ENCODE data around the gene HNF1A. TPM values are rescaled to one million over a fixed set of nuclear protein-coding genes. Genes with fewer than 3 reads are reported as not detected.

HNF1A gene, protein sequence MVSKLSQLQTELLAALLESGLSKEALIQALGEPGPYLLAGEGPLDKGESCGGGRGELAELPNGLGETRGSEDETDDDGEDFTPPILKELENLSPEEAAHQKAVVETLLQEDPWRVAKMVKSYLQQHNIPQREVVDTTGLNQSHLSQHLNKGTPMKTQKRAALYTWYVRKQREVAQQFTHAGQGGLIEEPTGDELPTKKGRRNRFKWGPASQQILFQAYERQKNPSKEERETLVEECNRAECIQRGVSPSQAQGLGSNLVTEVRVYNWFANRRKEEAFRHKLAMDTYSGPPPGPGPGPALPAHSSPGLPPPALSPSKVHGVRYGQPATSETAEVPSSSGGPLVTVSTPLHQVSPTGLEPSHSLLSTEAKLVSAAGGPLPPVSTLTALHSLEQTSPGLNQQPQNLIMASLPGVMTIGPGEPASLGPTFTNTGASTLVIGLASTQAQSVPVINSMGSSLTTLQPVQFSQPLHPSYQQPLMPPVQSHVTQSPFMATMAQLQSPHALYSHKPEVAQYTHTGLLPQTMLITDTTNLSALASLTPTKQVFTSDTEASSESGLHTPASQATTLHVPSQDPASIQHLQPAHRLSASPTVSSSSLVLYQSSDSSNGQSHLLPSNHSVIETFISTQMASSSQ
- not detected for total RNA-seq

DNA sequence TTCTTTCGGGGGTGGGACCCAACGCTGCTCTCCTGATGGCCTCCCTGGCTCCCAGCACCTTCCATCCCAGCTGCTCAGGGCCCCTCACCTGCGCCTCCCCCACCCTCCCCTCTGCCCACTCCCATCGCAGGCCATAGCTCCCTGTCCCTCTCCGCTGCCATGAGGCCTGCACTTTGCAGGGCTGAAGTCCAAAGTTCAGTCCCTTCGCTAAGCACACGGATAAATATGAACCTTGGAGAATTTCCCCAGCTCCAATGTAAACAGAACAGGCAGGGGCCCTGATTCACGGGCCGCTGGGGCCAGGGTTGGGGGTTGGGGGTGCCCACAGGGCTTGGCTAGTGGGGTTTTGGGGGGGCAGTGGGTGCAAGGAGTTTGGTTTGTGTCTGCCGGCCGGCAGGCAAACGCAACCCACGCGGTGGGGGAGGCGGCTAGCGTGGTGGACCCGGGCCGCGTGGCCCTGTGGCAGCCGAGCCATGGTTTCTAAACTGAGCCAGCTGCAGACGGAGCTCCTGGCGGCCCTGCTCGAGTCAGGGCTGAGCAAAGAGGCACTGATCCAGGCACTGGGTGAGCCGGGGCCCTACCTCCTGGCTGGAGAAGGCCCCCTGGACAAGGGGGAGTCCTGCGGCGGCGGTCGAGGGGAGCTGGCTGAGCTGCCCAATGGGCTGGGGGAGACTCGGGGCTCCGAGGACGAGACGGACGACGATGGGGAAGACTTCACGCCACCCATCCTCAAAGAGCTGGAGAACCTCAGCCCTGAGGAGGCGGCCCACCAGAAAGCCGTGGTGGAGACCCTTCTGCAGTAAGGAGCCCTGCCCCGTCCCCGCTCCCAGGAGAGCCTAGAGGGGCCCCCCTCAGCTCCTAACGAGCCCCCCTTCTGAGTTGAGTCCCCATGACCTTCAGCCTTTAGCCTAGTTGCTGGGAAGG is at the start of gene HNF1A:
HNF1A (plus strand) TSS at position 248 of the 924 bp plus-strand sequence; CDS start at position 474, 226 bp downstream.
- DNase-seq, result no peak
- Mint-ChIP-seq H3K27me3 (ENCODE audit: low read depth) (no peaks in the 10 kb centered on the region), H3K36me3 (ENCODE audit: low read depth) (no peaks in the 10 kb centered on the region), H3K9me3 (no peaks in the 10 kb centered on the region), H3K27ac (no peak within 1 kb of the TSS), H3K4me1 (ENCODE audit: low read depth) (no peaks in the 10 kb centered on the region), H3K4me3 (no peak within 1 kb of the TSS)
- CTCF ChIA-PET, result interaction anchor here (0.5 to 1.0 kb wide), 5 partner anchors 33 to 359 kb away, joined by 3 to 7 read pairs (median 3); no protein-coding TSS in a partner anchor
- intact Hi-C loops (cut with micrococcal nuclease), result no loop called here

DNA sequence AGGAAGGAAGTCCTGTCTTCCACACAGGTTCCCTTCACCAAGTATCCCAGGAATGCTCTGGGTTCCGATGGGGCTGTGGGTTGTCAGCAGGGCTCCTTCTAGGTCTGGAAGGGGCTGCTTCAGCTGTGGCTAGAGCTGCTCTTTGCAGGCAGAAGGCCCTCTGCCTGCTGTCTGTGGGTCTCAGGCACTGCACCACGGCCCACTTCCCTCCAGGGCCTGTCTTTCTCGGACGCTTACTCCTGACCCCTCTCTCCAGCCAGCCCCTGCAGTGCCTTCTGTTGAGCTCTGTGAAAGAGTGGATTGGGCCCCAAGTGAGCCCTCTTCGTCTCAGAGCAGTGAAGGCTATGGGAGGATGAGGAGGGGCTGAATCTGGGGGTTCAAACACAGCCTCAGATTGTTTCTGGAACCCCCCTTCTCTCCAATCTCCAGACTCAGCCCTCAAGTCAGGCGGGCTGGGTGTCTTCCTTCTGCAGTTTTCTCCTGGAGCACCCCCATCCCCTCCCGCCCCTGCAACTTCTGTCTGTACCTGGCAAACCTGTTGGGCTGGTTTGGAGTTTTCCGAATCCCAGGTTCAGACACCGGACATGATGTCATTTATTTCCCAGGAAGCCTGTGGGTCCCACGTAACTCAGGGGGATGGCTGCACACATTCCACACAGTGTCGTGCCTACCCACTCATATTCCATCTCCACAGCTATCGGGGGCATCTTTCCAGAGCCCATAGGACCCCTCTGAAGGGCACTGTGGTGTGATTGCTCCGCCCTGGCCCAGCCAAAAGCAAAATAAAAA is 49.3 kb upstream of the HNF1A start:
- Mint-ChIP-seq H3K27me3 (ENCODE audit: low read depth) (no peaks in the 10 kb centered on the region), H3K4me3 (no peak overlapping the region), H3K4me1 (ENCODE audit: low read depth) (no peaks in the 10 kb centered on the region), H3K36me3 (ENCODE audit: low read depth) (no peaks in the 10 kb centered on the region), H3K9me3 (no peaks in the 10 kb centered on the region), H3K27ac (no peak overlapping the region)
- no peak for DNase-seq
- intact Hi-C loops (cut with micrococcal nuclease), result no loop called here
- CTCF ChIA-PET, result no interaction called here

DNA sequence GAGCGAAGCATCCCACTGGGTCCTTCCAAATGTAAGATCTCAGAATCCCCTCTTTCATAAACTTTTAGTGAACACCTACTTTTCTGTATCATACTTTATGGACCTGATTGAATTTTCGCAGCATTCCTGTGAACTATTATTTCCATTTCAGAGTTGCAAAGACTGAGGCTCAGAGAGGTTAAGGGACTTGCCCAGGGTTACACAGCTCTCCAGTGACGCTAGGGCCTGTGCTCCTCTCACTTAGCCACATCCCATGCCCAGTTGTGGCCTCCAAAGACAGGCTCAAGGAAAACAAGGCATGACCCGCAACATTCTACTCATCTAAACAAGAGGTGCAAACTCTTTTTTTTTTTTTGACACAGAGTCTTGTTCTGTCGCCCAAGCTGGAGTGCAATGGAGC is 48.3 kb upstream of the HNF1A start:
- Mint-ChIP-seq H3K36me3 (ENCODE audit: low read depth) (no peaks in the 10 kb centered on the region), H3K27ac (no peak overlapping the region), H3K27me3 (ENCODE audit: low read depth) (no peaks in the 10 kb centered on the region), H3K4me3 (no peak overlapping the region), H3K9me3 (no peaks in the 10 kb centered on the region), H3K4me1 (ENCODE audit: low read depth) (no peaks in the 10 kb centered on the region)
- CTCF ChIA-PET, result no interaction called here
- no peak for DNase-seq
- intact Hi-C loops (cut with micrococcal nuclease), result no loop called here

DNA sequence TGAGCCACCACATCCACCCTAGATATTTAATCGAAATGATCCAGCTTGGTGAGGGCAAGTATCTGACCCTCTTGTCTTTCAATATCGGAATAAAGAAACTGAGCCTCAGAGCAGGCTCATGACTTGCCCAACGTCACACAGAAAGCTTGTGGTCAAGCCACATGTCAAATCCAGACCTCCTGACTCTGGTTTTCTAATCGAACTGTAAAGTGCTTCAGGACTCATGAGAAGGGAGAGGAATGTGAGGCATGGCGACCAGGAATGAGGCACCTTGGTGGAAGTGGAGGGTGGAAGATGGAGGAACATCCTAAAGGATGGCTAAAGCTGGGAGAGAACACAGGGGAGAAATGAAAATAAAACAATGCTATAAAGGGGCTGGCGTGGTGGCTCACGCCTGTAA is 46.3 kb upstream of the HNF1A start:
- intact Hi-C loops (cut with micrococcal nuclease), result no loop called here
- CTCF ChIA-PET, result interaction anchor here (0.6 kb wide), 1 partner anchor 108 kb away, joined by 4 read pairs; no protein-coding TSS in a partner anchor
- no peak for DNase-seq
- no peaks in the 10 kb centered on the region for H3K27me3 Mint-ChIP-seq (ENCODE audit: low read depth)
- H3K4me3 Mint-ChIP-seq, result no peak overlapping the region
- H3K27ac Mint-ChIP-seq, result no peak overlapping the region
- H3K4me1 Mint-ChIP-seq (ENCODE audit: low read depth), result no peaks in the 10 kb centered on the region
- no peaks in the 10 kb centered on the region for H3K36me3 Mint-ChIP-seq (ENCODE audit: low read depth)
- no peaks in the 10 kb centered on the region for H3K9me3 Mint-ChIP-seq

DNA sequence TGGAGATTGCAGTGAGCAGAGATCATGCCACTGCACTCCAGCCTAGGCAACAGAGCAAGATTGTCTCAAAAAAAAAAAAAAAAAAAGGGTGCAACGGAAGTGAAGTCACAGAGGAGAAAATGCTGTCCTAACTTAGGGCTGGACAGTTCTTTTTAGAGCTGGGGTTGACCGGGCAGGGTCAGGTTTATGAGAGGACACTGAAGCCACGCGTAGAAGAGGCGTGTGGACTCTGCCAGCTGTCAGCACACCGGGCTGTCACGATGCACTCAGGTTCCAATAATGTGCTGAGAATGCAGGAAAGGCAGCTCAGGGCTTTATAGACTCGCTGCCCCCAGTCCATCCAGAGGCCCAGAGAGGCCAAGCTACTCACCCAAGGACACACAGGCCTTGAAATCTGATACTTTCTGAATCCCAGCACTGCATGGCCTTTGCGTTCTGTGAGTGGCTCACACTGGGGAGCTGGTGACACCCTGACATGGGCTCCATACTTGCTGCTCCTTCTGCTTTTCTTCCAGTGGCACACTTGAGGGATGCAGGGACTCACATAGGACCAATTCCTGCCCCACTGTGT is 45.3 kb upstream of the HNF1A start:
- Mint-ChIP-seq H3K36me3 (ENCODE audit: low read depth) (no peaks in the 10 kb centered on the region), H3K27ac (no peak overlapping the region), H3K4me3 (no peak overlapping the region), H3K27me3 (ENCODE audit: low read depth) (no peaks in the 10 kb centered on the region), H3K4me1 (ENCODE audit: low read depth) (no peaks in the 10 kb centered on the region), H3K9me3 (no peaks in the 10 kb centered on the region)
- no peak for DNase-seq
- CTCF ChIA-PET, result interaction anchor here (0.5 to 0.7 kb wide), 2 partner anchors 26 to 362 kb away, joined by 4 to 5 read pairs; no protein-coding TSS in a partner anchor
- intact Hi-C loops (cut with micrococcal nuclease), result no loop called here

DNA sequence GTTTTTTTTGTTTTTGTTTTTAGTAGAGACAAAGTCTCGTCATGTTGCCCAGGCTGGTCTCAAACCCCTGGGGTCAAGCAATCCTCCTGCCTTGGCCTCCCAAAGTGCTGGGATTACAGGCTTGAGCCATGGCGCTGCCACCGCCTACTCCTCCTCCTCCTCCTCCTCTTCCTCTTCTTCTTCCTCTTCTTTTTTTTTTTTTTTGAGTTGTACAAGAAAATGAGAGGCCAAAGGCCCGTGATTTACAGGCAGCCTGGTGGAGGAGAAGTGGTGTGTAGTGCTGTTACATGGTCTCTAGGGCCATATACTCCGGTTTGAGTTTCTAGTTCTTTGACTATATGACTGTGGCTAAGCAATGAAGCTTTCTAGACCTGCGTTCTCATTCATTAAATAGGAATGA is 44.6 kb upstream of the HNF1A start:
- Mint-ChIP-seq H3K4me3 (no peak overlapping the region), H3K9me3 (no peaks in the 10 kb centered on the region), H3K27ac (no peak overlapping the region), H3K36me3 (ENCODE audit: low read depth) (no peaks in the 10 kb centered on the region), H3K27me3 (ENCODE audit: low read depth) (peaks cover 3% of the 10 kb centered on the region), H3K4me1 (ENCODE audit: low read depth) (no peaks in the 10 kb centered on the region)
- CTCF ChIA-PET, result interaction anchor here (0.5 to 0.9 kb wide), 3 partner anchors 21 to 363 kb away, joined by 3 to 5 read pairs (median 3); no protein-coding TSS in a partner anchor
- intact Hi-C loops (cut with micrococcal nuclease), result no loop called here
- no peak for DNase-seq

DNA sequence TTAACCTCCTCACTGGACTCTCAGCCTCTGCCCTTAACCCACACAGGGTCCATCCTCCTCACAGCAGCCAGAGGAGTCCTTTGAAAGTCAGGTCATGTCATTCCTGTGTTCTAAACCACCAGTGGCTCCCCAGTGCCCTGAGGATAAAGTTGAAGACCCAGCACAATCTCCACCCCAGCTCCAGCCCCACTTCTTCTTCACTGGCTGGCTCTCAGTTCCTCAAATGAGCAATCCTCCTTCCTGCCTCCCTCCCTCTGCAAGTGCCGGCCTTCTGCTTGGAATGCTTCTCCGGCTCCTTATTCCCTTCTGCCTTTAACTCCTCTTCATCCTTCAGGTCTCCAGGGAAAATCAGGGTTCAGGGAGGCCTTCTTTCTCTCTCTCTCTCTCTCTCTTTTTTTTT is 42.1 kb upstream of the HNF1A start:
- Mint-ChIP-seq H3K4me3 (no peak overlapping the region), H3K9me3 (no peaks in the 10 kb centered on the region), H3K27me3 (ENCODE audit: low read depth) (peaks cover 3% of the 10 kb centered on the region), H3K27ac (no peak overlapping the region), H3K36me3 (ENCODE audit: low read depth) (no peaks in the 10 kb centered on the region), H3K4me1 (ENCODE audit: low read depth) (no peaks in the 10 kb centered on the region)
- intact Hi-C loops (cut with micrococcal nuclease), result no loop called here
- CTCF ChIA-PET, result no interaction called here
- no peak for DNase-seq

DNA sequence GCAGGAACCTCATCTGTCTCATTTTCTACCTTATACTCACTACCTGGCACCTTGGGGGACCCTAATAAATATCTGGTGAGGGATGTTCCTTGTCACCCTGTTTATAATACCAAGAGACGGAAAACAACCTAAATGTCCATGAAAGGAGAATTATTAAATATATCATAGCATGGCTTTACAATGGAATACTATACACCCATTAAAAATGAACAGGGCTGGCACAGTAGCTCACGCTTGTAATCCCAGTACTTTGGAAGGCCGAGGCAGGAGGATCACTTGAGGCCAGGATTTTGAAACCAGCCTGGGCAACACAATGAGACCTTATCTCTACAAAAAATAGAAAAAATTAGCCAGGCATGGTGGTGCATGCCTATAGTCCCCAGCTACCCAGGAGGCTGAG is 39.8 kb upstream of the HNF1A start:
- intact Hi-C loops (cut with micrococcal nuclease), result no loop called here
- Mint-ChIP-seq H3K36me3 (ENCODE audit: low read depth) (no peaks in the 10 kb centered on the region), H3K4me1 (ENCODE audit: low read depth) (no peaks in the 10 kb centered on the region), H3K9me3 (no peaks in the 10 kb centered on the region), H3K27me3 (ENCODE audit: low read depth) (peaks cover 3% of the 10 kb centered on the region), H3K4me3 (no peak overlapping the region), H3K27ac (no peak overlapping the region)
- DNase-seq, result no peak
- CTCF ChIA-PET, result interaction anchor here (0.7 to 2.7 kb wide), 3 partner anchors 34 to 289 kb away, joined by 3 to 24 read pairs (median 3); no protein-coding TSS in a partner anchor

DNA sequence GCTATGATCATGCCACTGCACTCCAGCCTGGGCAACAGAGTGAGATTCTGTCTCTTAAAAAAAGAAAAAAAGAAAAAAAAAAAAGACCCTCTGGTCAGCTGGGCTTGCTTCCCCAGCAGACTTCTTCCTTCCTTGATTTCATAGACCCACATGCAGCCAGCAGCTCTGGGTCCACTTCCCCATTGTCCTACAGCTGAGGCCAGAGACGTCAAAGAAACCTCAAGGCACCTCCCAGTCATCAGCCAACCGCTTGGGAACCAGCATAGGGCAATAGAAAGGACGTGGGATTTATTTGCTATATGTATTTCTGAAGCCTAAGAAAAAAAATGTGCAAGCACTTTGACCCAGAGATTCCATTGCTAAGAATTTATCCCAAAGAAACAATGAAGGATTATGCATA is 38.8 kb upstream of the HNF1A start:
- Mint-ChIP-seq H3K9me3 (no peaks in the 10 kb centered on the region), H3K27ac (no peak overlapping the region), H3K4me3 (no peak overlapping the region), H3K36me3 (ENCODE audit: low read depth) (no peaks in the 10 kb centered on the region), H3K4me1 (ENCODE audit: low read depth) (peaks cover under 1% of the 10 kb centered on the region), H3K27me3 (ENCODE audit: low read depth) (peaks cover 3% of the 10 kb centered on the region)
- intact Hi-C loops (cut with micrococcal nuclease), result no loop called here
- DNase-seq, result no peak
- CTCF ChIA-PET, result interaction anchor here (0.6 to 2.7 kb wide), 6 partner anchors 33 to 538 kb away, joined by 3 to 24 read pairs (median 4); no protein-coding TSS in a partner anchor

DNA sequence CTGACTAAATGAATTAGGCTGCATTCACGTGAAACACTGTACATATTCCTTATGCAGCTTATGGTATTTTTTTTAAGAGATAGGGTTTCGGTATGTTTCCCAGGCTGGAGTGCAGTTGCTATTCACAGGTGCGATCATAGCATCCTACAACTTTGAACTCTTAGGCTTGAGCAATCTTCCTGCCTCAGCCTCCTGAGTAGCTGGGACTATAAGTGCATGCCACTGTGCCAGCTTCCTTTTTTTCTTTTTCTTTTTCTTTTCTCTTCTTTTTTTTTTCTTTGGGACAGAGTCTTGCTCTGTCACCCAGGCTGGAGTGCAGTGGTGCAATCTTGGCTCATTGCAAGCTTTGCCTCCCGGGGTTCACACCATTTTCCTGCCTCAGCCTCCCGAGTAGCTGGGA is 38.3 kb upstream of the HNF1A start:
- Mint-ChIP-seq H3K4me1 (ENCODE audit: low read depth) (peaks cover 4% of the 10 kb centered on the region), H3K4me3 (no peak overlapping the region), H3K27me3 (ENCODE audit: low read depth) (peaks cover 3% of the 10 kb centered on the region), H3K36me3 (ENCODE audit: low read depth) (no peaks in the 10 kb centered on the region), H3K9me3 (no peaks in the 10 kb centered on the region), H3K27ac (no peak overlapping the region)
- DNase-seq, result no peak
- intact Hi-C loops (cut with micrococcal nuclease), result no loop called here
- CTCF ChIA-PET, result interaction anchor here (0.6 to 2.7 kb wide), 4 partner anchors 32 to 366 kb away, joined by 3 to 24 read pairs (median 4); no protein-coding TSS in a partner anchor

DNA sequence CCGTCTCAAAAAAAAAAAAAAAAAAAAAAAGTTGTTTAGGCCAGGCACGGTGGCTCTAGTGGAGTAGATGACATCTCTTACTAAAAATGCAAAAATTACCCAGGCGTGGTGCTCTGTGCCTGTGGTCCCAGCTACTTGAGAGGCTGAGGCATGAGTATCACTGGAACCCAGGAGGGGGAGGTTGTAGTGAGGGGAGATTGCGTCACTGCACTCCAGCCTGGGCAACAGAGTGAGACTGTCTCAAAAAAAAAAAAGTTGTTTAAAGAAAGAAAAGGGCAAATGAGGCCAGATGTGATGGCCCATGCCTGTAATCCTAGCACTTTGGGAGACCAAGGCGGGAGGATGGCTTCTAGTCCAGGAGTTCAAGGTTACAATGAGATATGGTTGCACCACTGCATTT is 37.5 kb upstream of the HNF1A start:
- no peak overlapping the region for H3K27ac Mint-ChIP-seq
- peaks cover 6% of the 10 kb centered on the region for H3K4me1 Mint-ChIP-seq (ENCODE audit: low read depth)
- H3K4me3 Mint-ChIP-seq, result no peak overlapping the region
- no peak for DNase-seq
- CTCF ChIA-PET, result interaction anchor here (0.7 to 2.7 kb wide), 3 partner anchors 32 to 367 kb away, joined by 3 to 24 read pairs (median 3); no protein-coding TSS in a partner anchor
- intact Hi-C loops (cut with micrococcal nuclease), result no loop called here
- H3K36me3 Mint-ChIP-seq (ENCODE audit: low read depth), result no peaks in the 10 kb centered on the region
- no peaks in the 10 kb centered on the region for H3K9me3 Mint-ChIP-seq
- H3K27me3 Mint-ChIP-seq (ENCODE audit: low read depth), result peaks cover 3% of the 10 kb centered on the region

Measured in activated naive CD4-positive, alpha-beta T cell treated with anti-CD3 and anti-CD28 coated beads for 36 hours (primary cell).